ENCODE data around the gene MT1F. TPM values are rescaled to one million over a fixed set of nuclear protein-coding genes. Genes with fewer than 3 reads are reported as not detected.

The MT1F gene
- total RNA-seq, 1 experiment from 2014 or later = 7.3 TPM

- Histone ChIP-seq H4K20me1 (ENCODE audit: insufficient read depth) (no peaks in the 10 kb centered on the region), H3K9me3 (ENCODE audit: control insufficient read depth in 1 of 2, insufficient read depth in 1 of 2, low read depth in 1 of 2, low read length in 2 of 2) (no peaks in the 10 kb centered on the region), H3K27me3 (ENCODE audit: insufficient read depth, low read length) (no peaks in the 10 kb centered on the region), H3K9me2 (ENCODE audit: insufficient read depth) (no peaks in the 10 kb centered on the region), H3K79me2 (ENCODE audit: insufficient read depth, low read length) (peaks cover 14% of the 10 kb centered on the region), H3K4me2 (ENCODE audit: low read length) (peak within 1 kb of the TSS; percentile 95), H2AFZ (ENCODE audit: low read depth, low read length, poor library complexity, severe bottlenecking) (no peak within 1 kb of the TSS), H3K9ac (ENCODE audit: low read length) (peak within 1 kb of the TSS; percentile 91), H3K27ac (ENCODE audit: low read depth, low read length) (peak within 1 kb of the TSS; percentile 96), H3K4me3 (replicated peaks in 1 of 2; ENCODE audit: low read depth in 1 of 2, low read length in 2 of 2) (peak within 1 kb of the TSS; percentile 63 to 85), H3K36me3 (ENCODE audit: control insufficient read depth in 1 of 2, insufficient read depth in 2 of 2, low read length in 2 of 2) (no peaks in the 10 kb centered on the region), H3K4me1 (ENCODE audit: control insufficient read depth in 1 of 2, insufficient read depth in 2 of 2, low read length in 2 of 2) (peaks cover 64 to 86% of the 10 kb centered on the region in 2 experiments)
- ATAC-seq = peak; percentile 71
- TF ChIP-seq TCF7L2 (IDR thresholded peaks at IDR 0.05; ENCODE audit: borderline replicate concordance, extremely low read depth, insufficient read depth, insufficient read length) (peak; percentile 60), SRF (IDR thresholded peaks at IDR 0.05; ENCODE audit: low read depth) (no peak), ZBTB33 (IDR thresholded peaks at IDR 0.05; ENCODE audit: extremely low read depth, insufficient replicate concordance, low read length) (peak; percentile 28), POLR2AphosphoS5 (IDR thresholded peaks at IDR 0.05; ENCODE audit: low read depth, low read length) (peak; percentile 100), ZFX (IDR thresholded peaks at IDR 0.05) (peak; percentile 37; the same call in 1 of the 2 replicates), POLR2A (IDR thresholded peaks at IDR 0.05; ENCODE audit: borderline replicate concordance, extremely low read depth, insufficient read depth, insufficient read length) (peak; percentile 95)
- ChIA-PET CTCF (interaction anchor here (0.9 to 1.1 kb wide), 5 partner anchors 8 to 252 kb away, joined by 3 to 8 read pairs (median 4); no protein-coding TSS in a partner anchor), POLR2A (interaction anchor here (0.7 to 16.1 kb wide), 13 partner anchors 8 to 134 kb away, joined by 3 to 344 read pairs (median 3); partner anchors contain the start of genes MT1E and MT1F), RAD21 (ENCODE audit: low non-redundant PET in 1 of 2, low total read pairs in 2 of 2, uncharacterized antibody in 2 of 2, unreplicated experiment in 2 of 2) (interaction anchor here (0.6 to 2.0 kb wide), 4 partner anchors 8 to 19 kb away, joined by 3 to 7 read pairs (median 4); partner anchors contain the start of gene MT1E (in 2 of the 2))
- DNase-seq (ENCODE audit: low read depth, low spot score) = peak; percentile 95
- intact Hi-C loops (cut with micrococcal nuclease) = loop anchor here (1.0 to 2.0 kb wide), 2 partner anchors 17 to 75 kb away; partner anchors contain the start of genes MT1E and MT1X
- no TSS peak for BruUV-seq (replicated peaks)
Observed at GRCh38 chr16:56608043-56608875, 49.5 kb upstream of the MT1F start, which contains the start of gene MT2A. TSS of gene MT2A (plus strand) at chr16:56608584. CDS start at chr16:56608656, 72 bp downstream.

Data from HCT116 (cell line).